Skeletal muscle cell (primary cell): Measurements from ENCODE around the gene HTRA2.
A peak's percentile ranks its signal among the peaks of the same experiment; 100 is the strongest.
"Not testable (repeated sequence)": the region's sequence is repeated elsewhere in the genome, so short reads cannot be mapped to it uniquely, and the experiment has no call there.

Experiments
- DNase-seq: peaks from one replicate; pipeline ENCODE4 v3.0.0-alpha.2; 2010; ENCODE audit warnings: low read depth
- H3K4me3 ChIP-seq: 2 replicates; pipeline ENCODE4 v1.5.1; 2011; ENCODE audit warnings: low read depth, mild to moderate bottlenecking, control low read depth, low read length, moderate library complexity

HTRA2 gene

GRCh38 chr2:74529357-74530238 lies at the start of gene HTRA2, which contains the start of gene AUP1:
TSS of gene HTRA2 (plus strand) at chr2:74529933. CDS start at chr2:74530007, 74 bp downstream.
TSS of gene AUP1 (minus strand) at chr2:74529706. CDS start at chr2:74529629, 77 bp downstream.
- H3K4me3 ChIP-seq: peak within 1 kb of the TSS; percentile 74
- peak; percentile 97 for DNase-seq

- H3K4me3 ChIP-seq: peak overlapping the region; percentile 90
- no peak for DNase-seq
Measured at GRCh38 chr2:74481431-74481830, 48.3 kb upstream of the HTRA2 start.

- H3K4me3 ChIP-seq: peak overlapping the region; percentile 90
- DNase-seq: no peak
Measured at GRCh38 chr2:74481961-74482800, 47.6 kb upstream of the HTRA2 start.

- H3K4me3 ChIP-seq: peak within 1 kb of the TSS; percentile 90
- DNase-seq: peak; percentile 75
Measured at GRCh38 chr2:74482801-74483674, 46.7 kb upstream of the HTRA2 start, which contains the start of the genes CCDC142 and TTC31. TSS of gene CCDC142 (minus strand) at chr2:74482998. CDS start at chr2:74482837, 161 bp downstream. TSS of gene TTC31 (plus strand) at chr2:74483081. CDS start at chr2:74483096, 15 bp downstream.

GRCh38 chr2:74483675-74484164 lies 46.0 kb upstream of the HTRA2 start:
- DNase-seq: not testable (repeated sequence)
- H3K4me3 ChIP-seq: peak overlapping the region; percentile 90

- H3K4me3 ChIP-seq: no peak overlapping the region
- DNase-seq: no peak
Measured at GRCh38 chr2:74486141-74486540, 43.6 kb upstream of the HTRA2 start.

GRCh38 chr2:74488643-74489481 lies 40.9 kb upstream of the HTRA2 start:
- DNase-seq: no peak
- no peak overlapping the region for H3K4me3 ChIP-seq

- no peak for DNase-seq
- no peak overlapping the region for H3K4me3 ChIP-seq
Measured at GRCh38 chr2:74489906-74490305, 39.8 kb upstream of the HTRA2 start.

GRCh38 chr2:74491648-74492544 lies 37.8 kb upstream of the HTRA2 start:
- no peak overlapping the region for H3K4me3 ChIP-seq
- no peak for DNase-seq

- H3K4me3 ChIP-seq: no peak overlapping the region
- DNase-seq: no peak
Measured at GRCh38 chr2:74493546-74493945, 36.2 kb upstream of the HTRA2 start.

- H3K4me3 ChIP-seq: no peak overlapping the region
- DNase-seq: no peak
Measured at GRCh38 chr2:74495440-74495839, 34.3 kb upstream of the HTRA2 start.

- DNase-seq: no peak
- no peak overlapping the region for H3K4me3 ChIP-seq
Measured at GRCh38 chr2:74496997-74497776, 32.5 kb upstream of the HTRA2 start.

GRCh38 chr2:74497777-74498499 lies 31.8 kb upstream of the HTRA2 start:
- no peak for DNase-seq
- peak overlapping the region; percentile 41 for H3K4me3 ChIP-seq

GRCh38 chr2:74498500-74499266 lies 31.1 kb upstream of the HTRA2 start:
- DNase-seq: no peak
- H3K4me3 ChIP-seq: peak overlapping the region; percentile 41
